AG04449 (cell line): Measurements from ENCODE around the gene KRTAP10-9.
"Not testable (repeated sequence)": the region's sequence is repeated elsewhere in the genome, so short reads cannot be mapped to it uniquely, and the experiment has no call there.

ENCODE experiments used
- CTCF ChIA-PET: fragments of 350-600 bp; formaldehyde crosslinking; extraction: SDS; loops from one replicate; lab custom pipeline; 2021; ENCODE audit warnings: antibody characterized with exemption; lab: Yijun Ruan, JAX
- POLR2A ChIA-PET: fragments of 400-600, 350-600 bp; formaldehyde crosslinking; extraction: SDS; loops from one replicate; lab custom pipeline; 2020; ENCODE audit warnings: antibody characterized with exemption, inconsistent platforms; lab: Yijun Ruan, JAX
- DNase-seq: peaks from one replicate; pipeline ENCODE4 v3.0.0-alpha.2; 2010; ENCODE audit warnings: low read depth, low spot score
- H3K4me3 ChIP-seq: 2 replicates; pipeline ENCODE4 v1.5.1; 2011; ENCODE audit warnings: low read depth, mild to moderate bottlenecking, control low read depth, low read length
- TF ChIP-seq, protein P1 (sequence below): IDR thresholded peaks from one replicate; pipeline ENCODE4 v1.5.1; 2011; ENCODE audit warnings: mild to moderate bottlenecking, moderate library complexity, low read length, control low read depth, inconsistent platforms; ENCODE audit not compliant: insufficient read depth; ENCODE audit errors: missing control alignments

KRTAP10-9 gene

GRCh38 chr21:44658913-44659595 lies 32.2 kb downstream of the KRTAP10-9 start:
- no peak overlapping the region for H3K4me3 ChIP-seq
- POLR2A ChIA-PET = no interaction called here
- DNase-seq = no peak
- CTCF ChIA-PET = no interaction called here
- TF ChIP-seq, protein P1, sequence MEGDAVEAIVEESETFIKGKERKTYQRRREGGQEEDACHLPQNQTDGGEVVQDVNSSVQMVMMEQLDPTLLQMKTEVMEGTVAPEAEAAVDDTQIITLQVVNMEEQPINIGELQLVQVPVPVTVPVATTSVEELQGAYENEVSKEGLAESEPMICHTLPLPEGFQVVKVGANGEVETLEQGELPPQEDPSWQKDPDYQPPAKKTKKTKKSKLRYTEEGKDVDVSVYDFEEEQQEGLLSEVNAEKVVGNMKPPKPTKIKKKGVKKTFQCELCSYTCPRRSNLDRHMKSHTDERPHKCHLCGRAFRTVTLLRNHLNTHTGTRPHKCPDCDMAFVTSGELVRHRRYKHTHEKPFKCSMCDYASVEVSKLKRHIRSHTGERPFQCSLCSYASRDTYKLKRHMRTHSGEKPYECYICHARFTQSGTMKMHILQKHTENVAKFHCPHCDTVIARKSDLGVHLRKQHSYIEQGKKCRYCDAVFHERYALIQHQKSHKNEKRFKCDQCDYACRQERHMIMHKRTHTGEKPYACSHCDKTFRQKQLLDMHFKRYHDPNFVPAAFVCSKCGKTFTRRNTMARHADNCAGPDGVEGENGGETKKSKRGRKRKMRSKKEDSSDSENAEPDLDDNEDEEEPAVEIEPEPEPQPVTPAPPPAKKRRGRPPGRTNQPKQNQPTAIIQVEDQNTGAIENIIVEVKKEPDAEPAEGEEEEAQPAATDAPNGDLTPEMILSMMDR = no peak

DNA sequence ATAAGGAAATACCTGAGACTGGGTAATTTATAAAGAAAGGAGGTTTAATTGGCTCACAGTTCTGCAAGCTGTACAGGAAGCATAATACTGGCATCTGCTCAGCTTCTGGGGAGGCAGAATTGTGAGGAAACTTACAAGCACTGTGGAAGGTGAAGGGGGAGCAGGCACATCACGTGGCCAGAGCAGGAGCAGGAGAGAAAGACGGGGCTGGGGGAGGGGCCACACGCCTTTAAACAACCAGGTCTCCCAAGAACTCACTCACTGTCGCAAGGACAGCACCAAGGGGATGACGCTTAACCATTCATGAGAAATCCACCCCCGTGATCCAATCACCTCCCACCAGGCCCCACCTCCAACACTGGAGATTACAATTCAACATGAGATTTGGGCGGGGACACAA lies 34.7 kb downstream of the KRTAP10-9 start:
- H3K4me3 ChIP-seq, CTCF ChIA-PET, POLR2A ChIA-PET, DNase-seq: not testable (repeated sequence)

DNA sequence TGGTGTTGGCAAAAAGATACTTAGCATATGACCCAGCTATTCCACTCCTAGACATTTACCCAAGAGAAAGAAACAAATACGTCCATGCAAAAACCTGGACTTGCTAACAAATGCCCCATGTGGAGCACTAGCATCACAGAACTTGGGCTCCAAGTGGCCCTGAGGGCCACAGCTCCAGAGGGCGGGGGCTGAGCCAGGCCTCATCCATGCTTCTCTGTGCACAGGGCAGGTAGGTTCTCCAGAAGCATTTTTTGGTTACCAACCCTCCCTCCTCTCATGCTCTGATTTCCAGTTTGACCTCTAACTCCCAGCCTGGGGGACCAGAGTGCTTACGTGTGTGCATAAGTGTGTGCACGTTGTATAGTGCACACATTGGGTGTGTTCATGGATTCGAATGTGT lies 37.8 kb downstream of the KRTAP10-9 start:
- TF ChIP-seq, protein P1 = no peak
- H3K4me3 ChIP-seq = no peak overlapping the region
- ChIA-PET POLR2A (no interaction called here), CTCF (interaction anchor here (1.1 kb wide), 1 partner anchor 129 kb away, joined by 3 read pairs; no protein-coding TSS in a partner anchor)
- no peak for DNase-seq

GRCh38 chr21:44666401-44667320 lies 39.8 kb downstream of the KRTAP10-9 start, which contains the start of gene KRTAP12-2:
TSS of gene KRTAP12-2 (minus strand) at chr21:44666927. CDS start at chr21:44666886, 41 bp downstream.
- DNase-seq = no peak
- CTCF ChIA-PET = no interaction called here
- POLR2A ChIA-PET = no interaction called here

DNA sequence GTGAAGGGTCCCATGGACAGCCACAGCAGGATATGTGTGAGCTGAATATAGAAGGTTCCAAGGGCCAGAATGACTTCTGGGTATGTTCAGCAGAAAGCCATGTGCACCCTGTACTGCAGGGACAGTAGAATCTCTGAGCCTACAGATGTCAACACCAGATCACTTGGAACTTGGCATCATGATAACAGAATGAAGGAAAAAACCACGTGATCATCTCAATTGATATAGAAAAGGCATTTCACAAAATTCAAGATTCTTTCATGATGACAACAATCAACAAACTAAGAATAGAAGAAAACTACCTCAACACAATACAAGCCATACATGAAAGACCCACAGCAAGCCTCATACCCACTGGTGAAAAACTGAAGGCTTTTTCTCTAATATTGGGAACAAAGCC lies 40.7 kb downstream of the KRTAP10-9 start:
- H3K4me3 ChIP-seq = no peak overlapping the region
- CTCF ChIA-PET = no interaction called here
- no peak for DNase-seq
- POLR2A ChIA-PET = no interaction called here
- TF ChIP-seq, protein P1 = no peak

More at GRCh38 chr21:44666401-44667320, 39.8 kb downstream of the KRTAP10-9 start, which contains the start of gene KRTAP12-2:
- no peak within 1 kb of the TSS for H3K4me3 ChIP-seq
- TF ChIP-seq, protein P1 = no peak

- H3K4me3 ChIP-seq = no peak overlapping the region
- no peak for DNase-seq
- TF ChIP-seq, protein P1 = no peak
- ChIA-PET CTCF (no interaction called here), POLR2A (no interaction called here)
Measured at GRCh38 chr21:44670642-44671432, 43.9 kb downstream of the KRTAP10-9 start.
